Ishikawa (cell line): ENCODE results near the gene GALNT11.

Source experiments
- CEBPB ChIP-seq: IDR thresholded peaks from 2 replicates; pipeline ENCODE4 v1.6.1; 2012
- CREB1 ChIP-seq: IDR thresholded peaks from 2 replicates; pipeline ENCODE4 v1.6.1; 2012; ENCODE audit warnings: low read depth
- EGR1 ChIP-seq: IDR thresholded peaks from 2 replicates; pipeline ENCODE4 v1.6.1; 2012
- EP300 ChIP-seq: IDR thresholded peaks from 2 replicates; pipeline ENCODE4 v1.6.1; 2012; ENCODE audit warnings: borderline replicate concordance
- FOXM1 ChIP-seq: IDR thresholded peaks from 2 replicates; pipeline ENCODE4 v1.6.1; 2012; ENCODE audit warnings: low read depth, borderline replicate concordance
- MAX ChIP-seq: IDR thresholded peaks from 2 replicates; pipeline ENCODE4 v1.6.1; 2012
- NFIC ChIP-seq: IDR thresholded peaks from 2 replicates; pipeline ENCODE4 v1.6.1; 2012
- RAD21 ChIP-seq: IDR thresholded peaks from 2 replicates; pipeline ENCODE4 v1.6.1; 2012; ENCODE audit warnings: low read depth
- REST ChIP-seq: IDR thresholded peaks from 2 replicates; pipeline ENCODE4 v1.6.1; 2012; ENCODE audit warnings: low read depth, mild to moderate bottlenecking
- TAF1 ChIP-seq: IDR thresholded peaks from 2 replicates; pipeline ENCODE4 v1.6.1; 2012; ENCODE audit warnings: low read depth, mild to moderate bottlenecking
- TCF12 ChIP-seq: IDR thresholded peaks from 2 replicates; pipeline ENCODE4 v1.6.1; 2012; ENCODE audit warnings: low read depth
- TEAD4 ChIP-seq: IDR thresholded peaks from 2 replicates; pipeline ENCODE4 v1.6.1; 2012
- YY1 ChIP-seq: IDR thresholded peaks from 2 replicates; pipeline ENCODE4 v1.6.1; 2012; ENCODE audit warnings: low read depth
- ZBTB7A ChIP-seq: IDR thresholded peaks from 2 replicates; pipeline ENCODE4 v1.6.1; 2012; ENCODE audit warnings: low read depth
- TF ChIP-seq, protein P1 (sequence below): IDR thresholded peaks from 2 replicates; pipeline ENCODE4 v1.6.1; 2012

Gene GALNT11

GRCh38 chr7:152149363-152149762, 123.9 kb downstream of the GALNT11 start:
- TF ChIP-seq TEAD4 (no peak), NFIC (no peak), YY1 (no peak), FOXM1 (no peak), CREB1 (no peak), EGR1 (no peak), ZBTB7A (no peak), MAX (no peak), REST (no peak), TCF12 (no peak), TAF1 (no peak), RAD21 (no peak), EP300 (no peak), CEBPB (no peak)
- TF ChIP-seq, protein P1, sequence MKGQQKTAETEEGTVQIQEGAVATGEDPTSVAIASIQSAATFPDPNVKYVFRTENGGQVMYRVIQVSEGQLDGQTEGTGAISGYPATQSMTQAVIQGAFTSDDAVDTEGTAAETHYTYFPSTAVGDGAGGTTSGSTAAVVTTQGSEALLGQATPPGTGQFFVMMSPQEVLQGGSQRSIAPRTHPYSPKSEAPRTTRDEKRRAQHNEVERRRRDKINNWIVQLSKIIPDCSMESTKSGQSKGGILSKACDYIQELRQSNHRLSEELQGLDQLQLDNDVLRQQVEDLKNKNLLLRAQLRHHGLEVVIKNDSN: no peak

GRCh38 chr7:152152267-152152666, 126.8 kb downstream of the GALNT11 start:
- no peak for TF ChIP-seq MAX

DNA sequence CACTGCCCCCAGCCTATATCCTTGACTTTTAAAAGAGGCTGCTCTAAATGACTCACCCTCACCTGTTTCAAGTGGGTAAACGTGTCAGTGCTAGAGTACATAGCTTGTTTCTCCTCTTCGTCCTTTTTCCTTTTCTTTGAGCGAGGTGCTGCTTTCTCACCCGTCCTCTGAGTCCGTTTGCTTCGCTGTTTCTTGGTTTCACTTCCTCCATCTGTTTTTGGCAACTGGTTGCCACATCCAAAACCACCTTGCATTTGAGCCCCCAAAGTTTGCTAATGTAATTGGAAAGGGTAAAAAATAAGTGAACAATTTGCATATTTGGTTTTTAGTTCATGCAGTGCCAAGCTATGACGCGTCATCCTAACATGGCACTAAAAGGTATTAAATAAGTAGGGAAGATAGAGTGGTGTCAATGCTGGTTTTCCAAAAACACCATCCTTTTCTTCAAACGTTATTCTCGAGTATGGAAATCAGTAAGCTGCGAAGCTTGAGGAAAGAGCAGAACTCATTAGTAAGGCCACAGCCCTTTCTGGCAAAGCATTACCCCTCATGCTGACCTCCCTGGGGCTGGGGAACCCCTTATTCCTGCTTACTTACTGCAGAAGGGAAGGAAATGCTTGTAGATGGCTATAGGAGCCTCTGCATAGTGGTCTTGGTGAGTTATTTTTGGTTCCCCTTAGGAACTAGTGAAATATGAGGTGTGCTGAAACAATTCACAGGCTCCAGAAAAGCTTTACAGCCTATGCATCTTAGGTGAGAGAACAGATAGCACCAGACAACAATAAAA, 133.5 kb downstream of the GALNT11 start:
- TF ChIP-seq CEBPB (no peak), TCF12 (no peak), FOXM1 (no peak), RAD21 (no peak), YY1 (no peak), CREB1 (no peak), TAF1 (no peak), ZBTB7A (no peak), EP300 (no peak), REST (no peak), NFIC (no peak)
- TF ChIP-seq, protein P1: no peak

- no peak for TF ChIP-seq CREB1
- TF ChIP-seq YY1: no peak
- no peak for TF ChIP-seq MAX
- no peak for TF ChIP-seq REST
- TF ChIP-seq EP300: no peak
- no peak for TF ChIP-seq EGR1
- no peak for TF ChIP-seq FOXM1
- no peak for TF ChIP-seq TCF12
- TF ChIP-seq NFIC: no peak
- no peak for TF ChIP-seq TAF1
- TF ChIP-seq, protein P1: no peak
- TF ChIP-seq ZBTB7A: no peak
- TF ChIP-seq CEBPB: no peak
- TF ChIP-seq TEAD4: no peak
Measured at GRCh38 chr7:152161171-152161570, 135.7 kb downstream of the GALNT11 start.
